T-helper 22 cell (primary cell): ENCODE data around the gene FAM151A.

Source experiments
- DNase-seq: peaks from one replicate; pipeline ENCODE4 v3.0.0-alpha.2; 2020; ENCODE audit warnings: low read depth

The FAM151A gene

DNA sequence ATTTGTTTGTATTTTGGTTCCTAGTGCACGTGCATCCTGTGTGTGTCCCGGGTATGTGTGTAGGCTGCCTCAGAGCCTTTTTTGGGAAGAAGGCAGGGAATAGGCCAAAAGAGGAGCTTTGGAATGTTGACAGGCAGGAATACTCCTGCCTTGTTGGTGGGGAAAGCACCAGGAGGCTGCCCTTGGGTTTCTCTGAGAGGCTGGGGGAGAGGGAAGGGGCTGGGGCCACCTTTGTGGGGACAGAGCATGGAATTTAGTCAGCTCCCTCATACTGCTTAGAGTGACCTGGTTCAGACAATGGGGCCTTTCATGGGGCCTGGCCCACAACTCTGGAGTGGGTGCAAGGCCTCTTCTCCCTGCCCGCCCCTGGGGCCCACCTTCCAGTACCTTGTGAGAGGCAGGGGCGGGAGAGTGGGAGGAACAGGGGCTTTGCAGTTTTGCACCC is 44.0 kb downstream of the FAM151A start:
- DNase-seq = no peak

DNA sequence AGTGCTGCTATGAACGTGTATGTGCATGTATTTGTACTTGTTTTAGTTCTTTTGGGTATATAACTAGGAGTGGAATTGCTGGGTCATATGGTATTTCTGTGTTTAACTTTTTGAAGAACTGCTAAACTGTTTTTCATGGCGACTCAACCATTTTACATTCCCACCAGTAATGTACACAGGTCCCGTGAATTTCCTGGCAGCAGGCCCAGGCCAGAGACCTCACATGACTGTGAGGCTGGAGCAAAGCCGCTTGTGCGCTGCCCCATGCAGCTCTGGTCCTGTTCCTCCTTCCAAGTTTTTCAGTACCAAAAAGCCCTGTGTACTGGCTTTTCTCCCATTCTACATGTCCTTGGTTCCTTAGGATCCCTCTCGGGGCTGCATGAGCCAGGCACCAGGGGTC is 45.7 kb downstream of the FAM151A start:
- no peak for DNase-seq

DNA sequence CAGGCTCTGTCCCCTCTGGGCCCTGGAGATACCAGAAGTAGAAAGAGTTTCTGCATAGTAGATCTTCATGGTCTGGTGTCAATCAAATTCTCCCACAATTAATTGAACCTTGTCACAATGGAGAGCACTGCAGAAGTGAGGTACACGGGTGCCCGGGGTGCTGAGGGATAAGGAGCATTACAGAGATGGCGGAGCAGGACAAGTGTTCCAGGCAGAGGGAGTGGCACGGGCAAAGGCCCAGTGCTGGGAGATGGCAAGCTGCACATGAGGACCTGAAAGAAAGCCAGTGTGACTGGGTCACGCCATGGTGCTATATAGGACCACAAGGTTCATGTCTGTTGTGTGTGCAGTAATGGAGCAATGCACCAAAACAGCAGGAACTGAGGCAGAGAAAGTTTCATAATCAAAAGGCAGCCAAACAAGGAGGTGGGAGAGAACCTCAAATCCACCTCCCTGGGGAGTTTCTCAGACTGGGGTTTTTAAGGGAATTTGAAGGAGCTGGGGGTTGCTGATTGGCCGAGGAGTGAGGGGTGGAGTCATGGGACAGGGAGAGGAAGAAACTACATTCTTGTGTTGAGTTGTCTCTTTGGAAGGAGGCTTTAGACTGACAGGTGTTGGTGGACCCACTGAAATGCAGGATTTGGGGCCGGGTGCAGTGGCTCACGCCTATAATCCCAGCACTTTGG is 47.6 kb downstream of the FAM151A start:
- DNase-seq = no peak

DNA sequence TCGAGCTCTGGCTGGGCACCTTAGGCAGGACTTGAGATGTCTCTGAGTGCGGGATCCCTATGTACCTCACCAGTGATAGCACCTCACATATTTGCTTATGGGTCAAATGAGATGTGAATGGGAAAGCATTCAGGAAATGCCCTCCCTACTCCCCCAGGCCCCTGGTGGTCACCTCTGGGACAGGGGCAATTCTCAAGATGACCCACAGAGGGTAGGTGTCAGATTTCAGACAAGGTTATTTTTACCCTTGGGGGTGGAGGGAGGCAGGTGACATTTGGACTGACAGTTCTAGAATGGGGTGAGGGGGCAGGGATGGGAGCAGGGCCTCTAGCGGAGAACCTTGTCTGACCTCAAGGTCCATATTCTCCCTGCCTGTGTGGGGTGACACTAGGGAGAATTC is 48.2 kb downstream of the FAM151A start:
- no peak for DNase-seq

DNA sequence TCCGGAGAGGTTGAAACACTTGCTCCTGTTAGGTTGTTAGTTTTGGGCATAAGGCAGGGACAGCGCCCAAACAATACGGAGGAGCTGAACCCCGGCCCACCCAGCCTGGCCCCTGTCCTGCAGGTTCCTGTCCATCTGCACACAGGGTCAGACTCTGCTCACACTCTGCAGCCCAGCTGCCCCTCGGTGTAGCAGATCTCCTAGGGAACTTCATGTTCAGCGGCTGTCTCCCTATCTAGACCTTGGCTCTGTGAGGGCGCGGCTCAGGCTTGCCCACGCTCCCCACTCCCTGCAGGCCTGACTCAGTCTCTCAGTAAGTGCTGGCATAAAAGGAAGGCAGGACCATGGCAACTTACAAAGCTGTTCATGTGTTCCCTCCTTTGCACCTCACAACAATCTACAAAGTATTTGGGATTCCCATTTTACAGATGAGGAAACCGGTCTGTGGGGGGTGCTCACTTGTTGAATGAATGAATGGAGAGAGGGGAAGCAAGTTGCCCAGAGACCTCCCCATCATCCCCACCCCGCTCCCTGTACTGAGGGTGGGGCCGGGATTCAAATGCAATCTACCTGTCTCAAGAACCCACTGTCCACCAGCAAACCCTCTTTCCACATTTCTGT is 49.1 kb downstream of the FAM151A start:
- DNase-seq = no peak

DNA sequence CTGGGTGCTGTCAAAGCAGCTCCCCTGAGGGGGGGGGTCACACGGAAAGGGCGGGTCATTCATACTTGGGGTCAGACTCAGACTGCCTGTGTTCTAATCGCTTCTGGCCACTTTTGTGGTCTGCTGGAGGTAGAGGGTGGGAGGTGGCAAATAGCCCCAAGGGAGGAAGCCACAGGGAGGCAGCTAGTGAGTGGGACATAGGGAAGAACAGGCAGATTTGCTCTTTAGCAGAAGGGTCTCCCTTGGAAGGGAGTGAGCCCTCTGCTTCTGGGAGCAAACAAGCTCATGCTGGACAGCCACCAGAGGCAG is 50.8 kb downstream of the FAM151A start:
- DNase-seq = no peak

DNA sequence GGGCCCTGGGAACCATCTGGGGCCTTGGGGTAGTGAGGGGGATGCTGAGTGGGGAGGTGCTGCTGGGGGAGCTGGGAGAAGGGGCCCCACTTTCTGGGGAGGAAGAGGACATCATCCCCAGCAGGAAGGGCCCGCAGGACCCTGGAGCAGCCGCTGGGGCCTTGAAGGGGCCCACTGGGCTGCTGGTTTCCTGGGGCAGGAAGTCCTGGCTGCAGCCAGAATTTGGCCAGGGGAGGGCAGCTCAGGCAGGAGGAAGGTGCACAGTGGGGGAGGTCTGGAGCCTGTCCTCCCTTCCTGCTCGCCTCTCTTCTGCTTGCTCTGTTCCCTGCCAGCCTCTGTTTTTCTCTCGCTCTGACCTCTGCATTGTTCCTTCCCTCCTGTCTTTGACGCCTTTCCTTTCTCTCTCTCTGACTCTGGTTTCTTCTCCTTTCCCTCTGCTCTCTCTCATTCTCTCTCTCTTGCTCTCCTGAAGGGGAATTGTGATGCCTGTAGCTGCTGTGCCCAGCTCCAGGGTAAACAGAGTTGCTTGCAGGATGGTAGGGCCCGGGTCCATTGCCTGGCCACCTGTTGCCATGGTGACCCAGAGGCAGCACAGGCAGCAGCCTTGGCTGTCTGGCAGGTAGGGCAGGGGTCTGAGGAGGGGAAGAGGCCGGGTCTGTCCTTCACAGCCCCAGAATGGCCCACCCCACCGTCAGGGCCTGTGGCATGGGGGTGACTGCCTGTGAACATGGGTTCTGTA is 51.4 kb downstream of the FAM151A start:
- no peak for DNase-seq

DNA sequence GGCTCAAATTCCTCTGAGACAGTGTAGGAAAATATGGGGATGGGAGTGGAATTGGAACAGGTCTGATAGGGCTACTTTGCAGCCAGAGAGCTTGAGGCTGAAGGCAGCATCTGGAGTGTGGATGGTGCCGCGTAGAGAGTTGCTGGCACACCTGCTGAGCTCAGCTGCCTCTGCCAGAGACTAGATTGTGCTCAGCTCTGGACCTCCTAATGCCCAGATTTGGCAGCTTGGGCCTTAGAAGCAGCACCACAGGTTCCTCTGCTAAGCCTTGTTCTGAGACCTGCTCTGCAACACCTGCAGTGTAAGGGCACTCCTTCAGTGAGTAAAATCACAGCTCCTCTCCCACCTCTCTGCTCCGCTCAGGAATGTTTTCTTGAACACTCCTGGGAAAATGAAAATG is 52.0 kb downstream of the FAM151A start:
- DNase-seq = no peak

DNA sequence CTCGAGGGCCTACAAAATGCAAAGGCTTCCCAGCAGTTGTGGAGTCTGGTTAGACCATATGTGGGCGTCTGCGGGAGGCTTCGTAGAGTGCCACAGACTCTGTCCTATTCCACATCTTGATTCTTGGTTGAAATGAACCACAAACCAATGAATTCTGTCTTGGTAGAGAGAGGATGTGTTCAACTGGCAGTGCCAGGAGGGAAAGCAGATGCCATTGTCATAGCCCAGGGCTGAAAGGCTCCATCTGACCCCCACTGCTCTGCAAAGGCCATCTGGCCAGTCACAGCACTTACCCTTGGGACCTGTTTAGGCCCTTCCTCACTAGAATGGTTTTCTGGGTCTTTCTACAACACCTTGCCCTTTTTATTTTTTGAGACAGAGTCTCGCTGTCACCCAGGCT is 53.2 kb downstream of the FAM151A start:
- no peak for DNase-seq

DNA sequence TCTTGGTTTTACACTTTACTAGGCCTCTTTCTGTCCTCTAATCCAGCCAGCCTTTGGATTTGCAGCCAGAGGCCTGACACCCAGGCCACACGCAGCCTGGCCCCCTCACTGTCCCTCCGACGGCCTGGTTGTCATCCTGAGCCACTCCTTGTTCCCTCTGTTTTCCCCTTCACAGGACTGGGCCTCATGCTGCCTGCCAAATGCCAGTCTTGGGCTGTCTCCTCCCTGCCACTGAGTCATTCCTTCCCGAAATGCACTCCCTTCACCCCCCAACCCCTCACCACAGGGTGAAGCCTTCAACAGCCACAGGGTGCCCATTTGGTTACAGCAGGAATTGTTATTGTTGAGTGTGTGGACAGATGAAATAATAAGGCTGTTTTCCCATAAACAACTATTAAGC is 54.0 kb downstream of the FAM151A start:
- DNase-seq = no peak

DNA sequence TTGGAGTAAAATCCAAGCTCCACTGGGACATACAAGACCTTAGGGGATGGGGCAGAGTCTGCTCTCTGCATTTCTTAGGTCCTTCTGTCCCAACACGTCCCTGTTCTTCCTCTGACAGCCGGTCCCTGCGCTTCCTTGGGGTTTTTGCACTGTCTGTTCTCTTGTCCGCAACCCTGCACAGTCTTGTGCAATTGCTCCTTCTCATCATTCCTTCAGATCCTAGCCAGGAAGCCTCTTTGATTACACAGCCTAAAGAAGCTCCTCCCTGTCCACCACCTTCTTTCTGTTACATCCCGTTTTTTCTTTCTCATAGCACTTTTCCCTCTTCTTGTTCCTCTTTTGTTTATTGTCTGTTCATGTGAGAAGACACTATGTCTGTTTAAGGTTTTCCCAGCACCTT is 55.4 kb downstream of the FAM151A start:
- no peak for DNase-seq

DNA sequence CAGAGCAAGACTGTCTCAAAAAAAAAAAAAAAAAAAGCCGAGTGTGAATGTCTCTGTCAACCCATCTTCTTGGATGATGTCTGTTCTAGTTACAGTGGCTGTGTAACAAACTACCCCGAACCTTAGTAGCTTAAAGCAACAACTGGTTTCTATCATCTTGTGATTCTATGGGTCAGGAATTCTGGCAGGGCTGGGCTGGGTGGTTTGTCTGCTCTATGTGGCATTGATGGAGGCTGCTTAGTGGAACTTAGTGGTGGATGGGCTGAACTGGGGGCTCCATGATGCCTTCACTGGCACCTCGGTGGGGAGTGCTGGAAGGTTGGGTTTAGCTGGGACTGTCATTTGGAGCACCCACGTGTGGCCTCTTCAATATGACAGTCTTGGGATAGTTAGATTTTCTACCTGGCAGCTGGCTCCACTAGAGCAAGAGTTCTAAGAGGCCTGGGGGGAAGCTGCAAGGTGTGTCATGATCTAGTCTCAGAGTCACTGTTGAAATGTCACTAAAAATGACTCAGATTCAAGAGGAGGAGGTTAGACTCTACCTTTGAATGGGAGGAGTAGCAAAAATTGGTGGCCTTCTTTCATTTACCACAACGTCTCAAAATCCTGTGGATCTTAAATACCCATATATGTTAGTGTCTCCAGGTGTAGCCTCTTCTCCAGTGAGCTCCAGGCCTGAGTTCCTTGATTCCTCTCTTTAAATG is 56.7 kb downstream of the FAM151A start:
- DNase-seq = no peak

DNA sequence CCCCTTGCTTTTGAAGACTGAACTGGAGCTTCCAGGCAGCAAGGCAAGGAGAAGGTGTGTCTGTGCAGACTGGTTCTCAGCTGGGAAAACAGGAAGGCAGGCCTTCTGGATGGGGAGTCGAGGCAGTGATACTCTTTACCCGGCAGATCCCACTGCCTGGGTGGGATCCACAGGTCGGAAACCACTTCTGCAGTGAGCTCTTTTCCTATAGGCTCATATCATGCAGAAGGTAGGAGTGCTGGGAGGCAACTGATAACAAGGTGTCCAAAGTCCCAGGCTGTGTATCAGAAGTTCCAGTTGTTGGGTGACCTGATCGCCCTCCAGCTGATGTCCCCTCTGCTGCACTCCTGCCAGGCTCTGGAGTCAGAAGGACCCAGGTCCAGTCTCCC is 58.2 kb downstream of the FAM151A start:
- no peak for DNase-seq

DNA sequence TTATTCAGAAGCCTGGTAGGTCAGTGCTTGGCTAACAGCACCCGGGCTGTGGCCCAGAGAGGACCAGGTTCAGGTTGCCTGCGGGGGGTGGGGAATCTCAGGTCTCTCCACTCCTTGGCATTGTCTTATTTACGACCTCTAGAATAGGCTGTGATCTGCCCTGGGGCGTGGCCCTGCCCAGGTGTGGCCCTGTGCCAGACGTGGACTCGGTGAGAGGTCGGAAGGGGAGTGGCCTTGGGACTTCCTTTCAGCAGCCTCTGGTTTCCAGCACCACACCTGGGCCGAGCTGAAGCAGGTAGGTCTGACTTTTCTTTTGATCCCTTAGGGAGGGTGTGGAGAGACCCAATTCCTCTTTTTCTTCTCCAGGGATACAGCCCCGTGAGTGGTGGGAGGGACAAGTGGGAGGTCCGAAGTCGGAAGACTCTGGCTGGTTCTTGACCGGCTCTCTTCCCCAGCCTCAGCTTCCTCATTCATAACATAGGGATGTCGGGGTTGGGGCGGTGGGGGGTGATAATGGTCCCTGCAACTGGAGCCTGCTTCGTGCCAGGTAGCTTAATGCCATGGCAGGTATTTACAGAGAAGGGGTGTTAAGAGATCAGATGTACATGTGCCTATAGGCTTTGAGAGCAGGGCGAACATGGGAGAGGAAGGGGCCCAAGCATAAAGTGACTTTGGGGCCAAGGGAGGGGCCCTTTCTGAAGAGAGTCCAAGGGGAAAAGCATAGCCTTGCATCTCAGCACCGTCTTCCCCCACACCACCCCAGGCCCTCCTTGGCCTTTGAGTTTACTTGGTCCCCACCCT is 58.8 kb downstream of the FAM151A start:
- no peak for DNase-seq

DNA sequence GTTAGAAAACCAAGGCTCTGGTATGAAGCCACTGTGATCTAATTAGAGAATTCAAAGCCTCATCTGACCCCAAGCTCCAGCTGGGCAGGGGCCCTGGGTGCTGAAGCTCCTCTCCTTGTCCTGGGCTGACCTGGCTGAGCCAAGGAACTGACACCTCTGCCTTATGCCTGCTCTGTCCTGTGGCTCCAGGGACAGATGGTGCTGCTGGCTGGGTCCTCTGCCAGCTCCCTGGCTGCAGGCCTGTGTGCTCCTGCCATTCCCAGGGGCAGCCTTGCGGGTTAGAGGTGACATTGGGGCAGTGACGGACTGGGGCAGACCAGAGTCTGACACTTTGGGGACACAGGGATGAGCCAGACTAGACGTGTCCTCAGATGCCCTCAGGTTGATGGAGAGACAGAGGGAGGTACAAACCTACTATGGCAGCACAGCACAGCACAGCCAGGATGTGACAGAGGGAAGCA is 63.5 kb downstream of the FAM151A start:
- DNase-seq = no peak
